ENCODE results near the gene NFASC. TPM values are rescaled to one million over a fixed set of nuclear protein-coding genes. Genes with fewer than 3 reads are reported as not detected.
A peak's percentile ranks its signal among the peaks of the same experiment; 100 is the strongest.

NFASC gene
- total and polyA plus RNA-seq, 2 experiments from 2014 or later, result 0.75 to 2.2 TPM

DNA sequence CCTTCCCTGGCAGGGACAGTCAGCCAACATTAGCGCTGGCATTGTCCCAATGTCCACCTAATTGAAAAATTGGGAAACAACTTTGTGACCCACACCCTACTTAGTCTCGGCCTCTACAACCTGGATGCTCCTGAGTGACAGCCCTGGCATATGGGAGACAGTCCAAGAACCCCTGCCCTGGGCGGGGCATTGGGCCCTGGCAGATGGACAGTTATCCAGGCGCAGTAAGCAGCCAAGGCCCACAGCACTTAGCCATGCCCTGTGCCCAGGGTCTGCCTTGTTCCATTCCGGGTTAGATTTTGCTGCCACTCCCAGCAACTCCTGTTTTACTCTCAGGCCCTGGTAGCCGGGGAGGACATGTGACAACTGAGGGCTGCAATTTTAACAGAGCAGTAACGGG, 50.3 kb downstream of the NFASC start:
- 79% methylated on average over 7 of the region's 7 CpGs for WGBS (ENCODE audit: low lambda C conversion rate, missing lambda C conversion rate)

GRCh38 chr1:204921855-204922516, 51.3 kb downstream of the NFASC start:
- Histone ChIP-seq H3K4me1 (ENCODE audit: insufficient read depth) (peaks cover 11% of the 10 kb centered on the region), H3K27me3 (no peaks in the 10 kb centered on the region)
- WGBS (ENCODE audit: low lambda C conversion rate, missing lambda C conversion rate), result 75% methylated on average over 15 of the region's 15 CpGs

More for the DNA sequence above, 50.3 kb downstream of the NFASC start:
- DNase-seq (ENCODE audit: low spot score), result no peak
- no peaks in the 10 kb centered on the region for H3K79me2 ChIP-seq
- H3K27ac ChIP-seq, result no peak overlapping the region
- peaks cover 14% of the 10 kb centered on the region for H3K4me1 ChIP-seq (ENCODE audit: insufficient read depth)
- no peak overlapping the region for H3K4me2 ChIP-seq
- no peaks in the 10 kb centered on the region for H3K36me3 ChIP-seq (replicated peaks; ENCODE audit: insufficient read depth, low read depth)
- no peaks in the 10 kb centered on the region for H3K27me3 ChIP-seq
- no peaks in the 10 kb centered on the region for H4K20me1 ChIP-seq (ENCODE audit: insufficient read depth, poor library complexity, severe bottlenecking)
- no peaks in the 10 kb centered on the region for H3K9me3 ChIP-seq (ENCODE audit: low read depth)
- no peak overlapping the region for H2AFZ ChIP-seq
- H3K4me3 ChIP-seq, result no peak overlapping the region
- TF ChIP-seq EZH2 (IDR thresholded peaks at IDR 0.05; ENCODE audit: borderline replicate concordance) (no peak), CTCF (IDR thresholded peaks at IDR 0.05; ENCODE audit: poor library complexity) (no peak), EZH2phosphoT487 (IDR thresholded peaks at IDR 0.05; ENCODE audit: low read depth, severe bottlenecking, unreplicated experiment) (no peak)
- no peaks in the 10 kb centered on the region for H3K9me2 ChIP-seq (replicated peaks; ENCODE audit: insufficient read depth)

DNA sequence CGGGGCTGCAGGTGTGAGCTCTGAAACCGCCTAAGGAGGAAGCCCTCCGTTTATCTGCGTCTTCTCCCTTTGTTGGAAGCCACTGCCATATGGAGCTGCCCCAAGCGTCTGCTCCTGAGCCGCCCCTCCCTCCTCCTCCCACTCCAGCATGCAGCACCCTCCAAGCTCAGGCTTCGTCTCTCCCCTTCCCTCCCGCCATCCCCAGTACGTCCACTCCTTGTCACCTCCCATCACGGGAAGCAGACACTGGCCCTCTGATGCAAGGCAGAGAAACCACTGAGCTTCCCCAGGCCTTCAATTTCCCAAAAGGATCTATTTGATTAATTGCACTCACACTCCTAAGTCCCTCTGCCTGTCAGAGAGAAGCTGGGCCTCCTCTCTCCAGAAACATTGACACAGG, 52.5 kb downstream of the NFASC start:
- H4K20me1 ChIP-seq (ENCODE audit: insufficient read depth, poor library complexity, severe bottlenecking), result no peaks in the 10 kb centered on the region
- H3K4me3 ChIP-seq, result no peak overlapping the region
- H3K36me3 ChIP-seq (replicated peaks; ENCODE audit: insufficient read depth, low read depth), result no peaks in the 10 kb centered on the region
- DNase-seq (ENCODE audit: low spot score), result no peak
- no peaks in the 10 kb centered on the region for H3K27me3 ChIP-seq
- peaks cover 11% of the 10 kb centered on the region for H3K4me1 ChIP-seq (ENCODE audit: insufficient read depth)
- peak overlapping the region; percentile 20 for H3K27ac ChIP-seq
- no peak overlapping the region for H3K4me2 ChIP-seq
- no peaks in the 10 kb centered on the region for H3K9me2 ChIP-seq (replicated peaks; ENCODE audit: insufficient read depth)
- no peaks in the 10 kb centered on the region for H3K9me3 ChIP-seq (ENCODE audit: low read depth)
- no peak for TF ChIP-seq EZH2phosphoT487 (IDR thresholded peaks at IDR 0.05; ENCODE audit: low read depth, severe bottlenecking, unreplicated experiment)
- TF ChIP-seq CTCF (IDR thresholded peaks at IDR 0.05; ENCODE audit: poor library complexity), result no peak
- no peak for TF ChIP-seq EZH2 (IDR thresholded peaks at IDR 0.05; ENCODE audit: borderline replicate concordance)
- H3K79me2 ChIP-seq, result no peaks in the 10 kb centered on the region
- 45% methylated on average over 10 of the region's 10 CpGs for WGBS (ENCODE audit: low lambda C conversion rate, missing lambda C conversion rate)
- H2AFZ ChIP-seq, result no peak overlapping the region

More at GRCh38 chr1:204921855-204922516, 51.3 kb downstream of the NFASC start:
- no peaks in the 10 kb centered on the region for H3K9me2 ChIP-seq (replicated peaks; ENCODE audit: insufficient read depth)
- no peaks in the 10 kb centered on the region for H3K79me2 ChIP-seq
- no peak for TF ChIP-seq EZH2 (IDR thresholded peaks at IDR 0.05; ENCODE audit: borderline replicate concordance)
- no peak for TF ChIP-seq CTCF (IDR thresholded peaks at IDR 0.05; ENCODE audit: poor library complexity)
- TF ChIP-seq EZH2phosphoT487 (IDR thresholded peaks at IDR 0.05; ENCODE audit: low read depth, severe bottlenecking, unreplicated experiment), result no peak
- H3K9me3 ChIP-seq (ENCODE audit: low read depth), result no peaks in the 10 kb centered on the region
- no peak overlapping the region for H3K4me2 ChIP-seq
- no peak overlapping the region for H3K27ac ChIP-seq
- H3K4me3 ChIP-seq, result no peak overlapping the region
- H2AFZ ChIP-seq, result no peak overlapping the region
- H4K20me1 ChIP-seq (ENCODE audit: insufficient read depth, poor library complexity, severe bottlenecking), result no peaks in the 10 kb centered on the region
- H3K36me3 ChIP-seq (replicated peaks; ENCODE audit: insufficient read depth, low read depth), result no peaks in the 10 kb centered on the region
- no peak for DNase-seq (ENCODE audit: low spot score)

Measured in hepatocyte (in vitro differentiated cells).